Measurements from ENCODE around the gene CELA3B.
A peak's percentile ranks its signal among the peaks of the same experiment; 100 is the strongest.

DNA sequence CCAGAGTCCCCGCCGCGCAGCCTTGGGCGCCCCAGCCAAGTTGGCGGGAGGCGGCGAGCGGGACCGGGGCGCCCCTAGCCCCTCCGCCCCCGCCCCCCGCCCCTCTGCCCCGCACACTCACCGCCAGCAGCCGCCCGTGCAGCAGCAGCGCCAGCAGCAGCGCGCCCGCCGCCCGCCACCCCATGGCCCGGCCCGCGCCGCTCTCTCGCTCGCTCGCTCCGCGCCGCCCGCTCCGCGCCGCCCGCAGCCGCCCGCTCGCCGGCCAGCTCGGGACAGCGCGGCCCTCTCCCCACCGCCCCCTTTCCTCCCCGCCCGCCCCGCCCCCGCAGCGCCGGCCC, 39.8 kb upstream of the CELA3B start, which contains the start of gene HSPG2:
- TF ChIP-seq, protein P1, sequence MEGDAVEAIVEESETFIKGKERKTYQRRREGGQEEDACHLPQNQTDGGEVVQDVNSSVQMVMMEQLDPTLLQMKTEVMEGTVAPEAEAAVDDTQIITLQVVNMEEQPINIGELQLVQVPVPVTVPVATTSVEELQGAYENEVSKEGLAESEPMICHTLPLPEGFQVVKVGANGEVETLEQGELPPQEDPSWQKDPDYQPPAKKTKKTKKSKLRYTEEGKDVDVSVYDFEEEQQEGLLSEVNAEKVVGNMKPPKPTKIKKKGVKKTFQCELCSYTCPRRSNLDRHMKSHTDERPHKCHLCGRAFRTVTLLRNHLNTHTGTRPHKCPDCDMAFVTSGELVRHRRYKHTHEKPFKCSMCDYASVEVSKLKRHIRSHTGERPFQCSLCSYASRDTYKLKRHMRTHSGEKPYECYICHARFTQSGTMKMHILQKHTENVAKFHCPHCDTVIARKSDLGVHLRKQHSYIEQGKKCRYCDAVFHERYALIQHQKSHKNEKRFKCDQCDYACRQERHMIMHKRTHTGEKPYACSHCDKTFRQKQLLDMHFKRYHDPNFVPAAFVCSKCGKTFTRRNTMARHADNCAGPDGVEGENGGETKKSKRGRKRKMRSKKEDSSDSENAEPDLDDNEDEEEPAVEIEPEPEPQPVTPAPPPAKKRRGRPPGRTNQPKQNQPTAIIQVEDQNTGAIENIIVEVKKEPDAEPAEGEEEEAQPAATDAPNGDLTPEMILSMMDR (IDR thresholded peaks at IDR 0.05; ENCODE audit: low read depth, low read length): no peak
- TF ChIP-seq POLR2A (IDR thresholded peaks at IDR 0.05; ENCODE audit: extremely low read depth, insufficient read length): peak; percentile 28
- no peak for TF ChIP-seq MYC (IDR thresholded peaks at IDR 0.05; ENCODE audit: low read depth, low read length)
- TF ChIP-seq, protein P2, sequence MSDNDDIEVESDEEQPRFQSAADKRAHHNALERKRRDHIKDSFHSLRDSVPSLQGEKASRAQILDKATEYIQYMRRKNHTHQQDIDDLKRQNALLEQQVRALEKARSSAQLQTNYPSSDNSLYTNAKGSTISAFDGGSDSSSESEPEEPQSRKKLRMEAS (IDR thresholded peaks at IDR 0.05; ENCODE audit: low read depth, low read length): no peak
